ENCODE measurements around the gene UBE2J1.

The UBE2J1 gene

DNA sequence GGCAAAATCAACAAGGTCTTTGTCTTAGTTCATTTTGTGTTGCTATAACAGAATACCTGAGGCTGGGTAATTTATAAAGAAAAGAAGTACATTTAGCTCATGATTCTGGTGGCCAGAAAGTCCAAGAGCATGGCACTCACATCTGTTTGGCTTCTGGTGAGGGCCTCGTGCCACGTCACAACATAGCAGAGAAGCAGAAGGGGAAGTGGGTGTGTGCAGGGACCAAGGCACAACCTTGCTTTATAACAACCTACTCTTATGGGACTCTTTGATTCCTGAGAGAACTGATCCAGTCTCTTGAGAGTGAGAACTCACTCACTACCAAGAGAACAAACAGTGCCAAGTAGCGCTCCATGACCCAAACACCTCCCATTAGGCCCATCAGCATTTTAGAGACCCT lies 62.8 kb downstream of the UBE2J1 start:
- no peak for DNase-seq (ENCODE audit: low read depth)

DNA sequence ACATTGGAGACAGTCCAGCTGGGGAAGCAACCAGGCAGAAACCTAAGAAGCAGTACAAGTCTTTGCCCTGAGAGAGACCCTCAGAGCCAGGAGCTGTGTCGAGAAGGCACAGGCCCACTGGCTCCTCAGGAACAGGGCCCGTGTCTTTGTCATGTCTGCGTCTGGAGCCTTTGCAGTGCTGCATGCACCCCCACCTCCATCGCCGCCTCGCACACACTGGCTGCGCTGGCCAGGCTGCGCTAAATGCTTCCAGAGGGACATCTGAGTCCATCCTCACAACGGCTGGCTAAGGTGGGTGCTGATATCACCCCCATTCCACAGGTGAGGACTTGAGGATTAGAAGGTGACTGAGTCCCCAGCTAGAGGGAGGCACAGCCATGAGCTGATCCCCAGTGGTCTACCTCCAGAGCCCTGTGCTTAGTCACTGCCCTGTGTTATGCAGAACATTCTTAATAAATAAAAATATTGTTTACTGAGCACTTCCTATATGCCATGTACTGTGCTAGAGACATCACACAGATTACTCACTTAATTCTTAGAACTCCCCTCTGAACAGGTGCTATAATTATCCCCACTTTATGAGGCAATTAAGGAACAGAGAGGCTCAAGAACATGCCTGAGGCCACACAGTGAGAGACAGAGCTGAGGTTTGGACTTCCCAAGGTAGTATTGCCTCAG lies 65.0 kb downstream of the UBE2J1 start:
- no peak for DNase-seq (ENCODE audit: low read depth)

DNA sequence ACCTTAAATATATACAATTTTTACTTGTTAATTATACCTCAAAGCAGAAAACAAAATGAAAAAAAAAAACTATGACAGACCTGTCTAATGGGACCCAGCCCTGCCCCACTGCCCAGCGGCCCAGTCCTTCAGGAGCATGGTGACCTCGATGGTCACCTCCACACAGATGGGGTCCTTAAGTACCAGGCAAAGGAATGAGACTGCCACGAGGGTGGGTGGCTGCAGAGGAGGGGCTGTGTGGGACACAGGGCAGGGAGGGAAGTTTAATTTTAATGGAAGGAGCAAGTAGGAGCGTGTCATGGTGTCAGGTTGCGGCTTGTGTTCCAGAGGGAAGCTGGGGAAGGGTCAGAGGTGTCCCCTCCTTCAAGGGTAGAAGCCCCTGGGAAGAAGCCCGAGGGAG lies 66.0 kb downstream of the UBE2J1 start:
- DNase-seq (ENCODE audit: low read depth) = no peak

DNA sequence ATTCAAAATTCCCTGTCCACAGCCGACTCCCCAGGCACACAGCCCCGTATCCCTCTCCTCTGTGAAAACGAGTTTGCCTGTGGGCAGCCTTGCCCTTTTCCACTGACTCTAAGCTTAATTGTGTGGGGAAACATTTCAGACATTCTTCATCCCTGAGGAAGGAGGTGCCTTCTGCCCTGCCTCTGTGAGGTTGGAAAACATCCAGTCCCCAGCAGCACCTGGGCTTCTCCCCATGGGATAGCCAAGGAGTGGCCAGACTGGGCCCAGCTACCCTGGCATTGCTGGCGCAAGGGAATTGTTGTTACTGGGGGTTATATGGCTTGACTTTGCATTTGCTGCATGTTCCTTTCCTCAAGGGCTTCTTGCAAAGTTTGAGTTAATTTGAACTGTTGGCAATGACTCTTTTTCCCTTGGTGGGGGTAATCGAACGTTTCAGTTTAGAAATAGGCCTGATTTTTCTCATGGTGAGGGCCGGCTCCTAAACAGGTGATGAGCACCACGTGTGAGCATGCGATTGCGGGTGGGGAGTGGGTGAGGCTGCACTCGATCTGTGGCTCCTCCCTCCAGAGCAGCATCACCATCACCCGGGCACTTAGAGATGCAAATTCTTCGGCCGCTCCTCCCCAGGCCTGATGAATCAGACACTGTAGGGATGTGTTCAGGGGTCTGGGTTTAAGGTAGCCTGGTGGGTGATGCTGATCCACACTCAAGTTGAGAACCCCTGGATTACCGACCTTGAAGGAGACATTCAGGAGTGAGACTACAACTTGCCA lies 67.4 kb downstream of the UBE2J1 start:
- no peak for DNase-seq (ENCODE audit: low read depth)

DNA sequence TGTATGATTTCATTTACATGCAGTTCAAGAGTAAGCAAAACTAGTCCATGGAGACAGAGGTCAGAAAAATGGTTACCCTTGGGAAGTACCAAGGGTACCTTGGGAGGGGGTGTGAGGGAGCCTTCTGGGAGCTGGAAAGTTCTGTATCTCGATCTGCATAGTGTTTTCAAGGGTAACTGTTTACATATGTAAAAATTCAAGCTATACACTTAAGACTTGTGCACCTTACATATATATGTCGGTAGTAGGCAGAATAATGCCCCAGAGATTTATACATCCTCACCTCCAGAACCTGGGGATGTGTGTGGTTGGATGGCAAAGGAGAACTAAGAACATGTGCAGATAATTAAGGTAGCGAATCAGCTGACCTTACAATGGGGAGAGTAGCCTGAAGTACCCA lies 68.4 kb downstream of the UBE2J1 start:
- DNase-seq (ENCODE audit: low read depth) = no peak

DNA sequence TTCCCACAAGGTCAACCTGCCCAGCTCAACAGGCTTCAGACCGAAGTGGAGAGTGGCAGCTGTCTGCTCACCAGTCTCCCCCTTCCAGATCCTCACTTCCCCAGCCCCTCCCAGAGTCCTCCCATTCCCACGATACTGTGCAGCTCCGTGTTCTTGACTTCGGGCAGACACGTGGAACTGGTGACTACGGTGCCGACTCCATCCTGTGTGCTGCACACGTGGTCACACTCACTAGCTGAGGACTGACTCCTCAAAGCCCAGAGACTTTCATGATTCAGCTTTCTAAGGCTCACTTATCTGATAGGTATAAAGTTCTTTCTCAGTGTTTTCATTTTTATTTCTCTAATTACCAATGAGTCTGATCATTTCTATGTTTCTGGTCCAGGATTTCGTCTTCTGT lies 69.8 kb downstream of the UBE2J1 start:
- DNase-seq (ENCODE audit: low read depth) = no peak

DNA sequence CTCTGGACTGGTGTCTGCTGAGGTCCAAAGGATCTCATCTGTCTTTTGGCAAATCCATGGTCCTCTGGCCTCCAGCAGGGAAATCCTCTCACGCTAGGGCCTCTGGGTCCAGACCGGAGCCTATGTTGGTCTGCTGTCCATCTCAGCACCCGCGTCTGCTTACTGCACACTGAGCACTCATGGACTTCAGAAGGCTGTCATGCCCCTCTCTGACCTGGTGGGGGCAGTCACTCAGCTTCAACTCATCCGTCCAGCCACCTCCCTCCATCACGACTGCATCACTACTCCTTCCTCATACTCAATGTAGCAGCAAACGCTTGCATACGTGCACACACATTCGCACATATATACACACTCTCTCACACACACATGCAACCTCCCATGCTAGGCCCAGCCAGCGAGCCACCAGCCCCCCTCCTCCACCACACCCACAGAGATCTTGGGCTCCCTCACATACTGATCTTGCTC lies 70.7 kb downstream of the UBE2J1 start:
- peak; percentile 59 for DNase-seq (ENCODE audit: low read depth)

DNA sequence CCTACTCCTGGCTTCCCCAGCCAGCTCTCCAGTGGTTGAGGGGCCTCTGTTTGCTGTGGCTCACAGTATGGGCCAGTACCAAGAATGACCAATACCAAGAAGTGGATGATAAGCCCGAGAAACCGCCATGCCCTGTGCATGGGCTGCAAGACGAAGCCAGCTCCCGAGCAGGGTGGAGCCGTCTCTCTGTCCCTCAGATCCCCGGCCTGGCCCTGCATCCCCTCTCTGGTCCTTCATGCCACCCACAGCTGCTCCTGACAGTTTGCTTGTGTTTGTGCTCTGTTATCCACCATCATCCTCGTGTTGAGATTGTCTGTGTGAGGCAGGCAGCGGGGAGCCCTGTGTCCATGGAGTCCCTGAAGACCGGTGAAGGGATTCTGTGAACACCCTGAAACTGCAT lies 73.6 kb downstream of the UBE2J1 start:
- DNase-seq (ENCODE audit: low read depth) = no peak
